Erythroblast (primary cell): ENCODE measurements around the gene ACY1.

Experiments used
- GATA1 ChIP-seq: IDR thresholded peaks from 2 replicates; pipeline ENCODE4 v1.6.1; 2011; ENCODE audit warnings: low read depth, mild to moderate bottlenecking, control low read depth, low read length, moderate library complexity
- POLR2A ChIP-seq: IDR thresholded peaks from 2 replicates; pipeline ENCODE4 v1.6.1; 2011; ENCODE audit warnings: mild to moderate bottlenecking, low read length

- TF ChIP-seq POLR2A (no peak), GATA1 (no peak)
Observed at GRCh38 chr3:51970606-51971300, 12.6 kb upstream of the ACY1 start.
